ENCODE data around the gene ANO4. TPM values are rescaled to one million over a fixed set of nuclear protein-coding genes. Genes with fewer than 3 reads are reported as not detected.

Gene ANO4
- total RNA-seq, 1 experiment from 2014 or later: 5.7 TPM

DNA sequence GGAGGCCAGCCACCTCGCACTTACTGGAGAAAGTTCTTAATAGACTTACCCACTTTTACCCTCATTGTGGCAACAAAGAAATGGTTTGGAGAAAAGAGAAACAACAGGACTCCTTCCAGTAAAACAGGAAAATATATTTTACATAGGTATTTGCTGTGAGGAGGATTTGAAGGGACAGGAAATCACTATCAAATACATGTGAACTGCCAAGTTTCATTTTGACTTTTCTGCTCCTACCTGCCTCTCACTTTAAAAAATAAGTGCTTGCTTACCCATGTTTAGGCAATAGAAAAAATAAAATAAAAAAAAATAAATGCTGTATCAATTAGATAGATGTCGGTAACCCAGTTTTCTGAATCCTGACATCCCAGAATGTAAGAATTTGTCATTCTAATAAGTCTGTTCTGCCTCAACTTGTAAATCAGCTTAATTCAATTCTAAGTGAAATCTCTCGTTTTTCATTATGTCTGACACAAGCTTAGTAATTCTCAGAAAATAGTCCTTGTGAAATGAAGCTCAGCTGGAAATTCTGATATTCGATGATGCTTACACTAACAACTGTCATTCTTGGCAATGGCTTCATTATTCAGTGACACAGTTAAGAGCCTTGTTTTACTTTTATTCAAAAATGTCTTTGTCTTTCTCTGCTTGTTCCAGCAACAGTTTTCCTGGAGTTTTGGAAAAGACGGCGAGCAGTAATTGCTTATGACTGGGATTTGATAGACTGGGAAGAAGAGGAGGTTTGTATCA is 284.1 kb downstream of the ANO4 start:
- Mint-ChIP-seq H3K36me3 (ENCODE audit: insufficient read depth in 1 of 3, low read depth in 3 of 3) (no peaks in the 10 kb centered on the region), H3K9me3 (no peaks in the 10 kb centered on the region), H3K27ac (no peak overlapping the region; a peak in 1 of 7 replicates), H3K27me3 (ENCODE audit: low read depth) (no peaks in the 10 kb centered on the region), H3K4me1 (peaks cover 7 to 18% of the 10 kb centered on the region in 2 experiments; a peak in 3 of 4 replicates), H3K4me3 (no peak overlapping the region)
- H3K4me1 ChIP-seq (ENCODE audit: insufficient read depth, low read length): no peaks in the 10 kb centered on the region; the same call in 1 of the 2 replicates
- no peak overlapping the region for H2BK120ac ChIP-seq (ENCODE audit: low read depth, low read length, poor library complexity, severe bottlenecking)
- no peaks in the 10 kb centered on the region for H4K20me1 ChIP-seq (ENCODE audit: control insufficient read depth, insufficient read depth, insufficient read length)
- no peak overlapping the region for H3K9ac ChIP-seq (ENCODE audit: extremely low read depth, insufficient read length, low read length)
- no peaks in the 10 kb centered on the region for H3K23me2 ChIP-seq (ENCODE audit: insufficient read length, low read depth, low read length, poor library complexity, severe bottlenecking)
- H2BK12ac ChIP-seq (ENCODE audit: insufficient read length, low read depth, low read length): no peak overlapping the region
- H2AFZ ChIP-seq (ENCODE audit: low read length): no peak overlapping the region
- no peak overlapping the region for H4K5ac ChIP-seq (ENCODE audit: insufficient read length, low read depth, low read length)
- no peak overlapping the region for H2BK5ac ChIP-seq (ENCODE audit: insufficient read length, low read length)
- H4K8ac ChIP-seq (replicated peaks; ENCODE audit: insufficient read length, low read depth, low read length): no peak overlapping the region
- TF ChIP-seq, protein P1, sequence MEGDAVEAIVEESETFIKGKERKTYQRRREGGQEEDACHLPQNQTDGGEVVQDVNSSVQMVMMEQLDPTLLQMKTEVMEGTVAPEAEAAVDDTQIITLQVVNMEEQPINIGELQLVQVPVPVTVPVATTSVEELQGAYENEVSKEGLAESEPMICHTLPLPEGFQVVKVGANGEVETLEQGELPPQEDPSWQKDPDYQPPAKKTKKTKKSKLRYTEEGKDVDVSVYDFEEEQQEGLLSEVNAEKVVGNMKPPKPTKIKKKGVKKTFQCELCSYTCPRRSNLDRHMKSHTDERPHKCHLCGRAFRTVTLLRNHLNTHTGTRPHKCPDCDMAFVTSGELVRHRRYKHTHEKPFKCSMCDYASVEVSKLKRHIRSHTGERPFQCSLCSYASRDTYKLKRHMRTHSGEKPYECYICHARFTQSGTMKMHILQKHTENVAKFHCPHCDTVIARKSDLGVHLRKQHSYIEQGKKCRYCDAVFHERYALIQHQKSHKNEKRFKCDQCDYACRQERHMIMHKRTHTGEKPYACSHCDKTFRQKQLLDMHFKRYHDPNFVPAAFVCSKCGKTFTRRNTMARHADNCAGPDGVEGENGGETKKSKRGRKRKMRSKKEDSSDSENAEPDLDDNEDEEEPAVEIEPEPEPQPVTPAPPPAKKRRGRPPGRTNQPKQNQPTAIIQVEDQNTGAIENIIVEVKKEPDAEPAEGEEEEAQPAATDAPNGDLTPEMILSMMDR (conservative IDR thresholded peaks at IDR 0.05): no peak
- H3K4ac ChIP-seq (ENCODE audit: low read depth, low read length): no peak overlapping the region
- H3T11ph ChIP-seq (ENCODE audit: low read length): no peak overlapping the region
- no peak overlapping the region for H3K56ac ChIP-seq (ENCODE audit: insufficient read length, low read depth, low read length)
- no peak overlapping the region for H3K23ac ChIP-seq (ENCODE audit: insufficient read length, low read depth, low read length)
- H3K27ac ChIP-seq (ENCODE audit: insufficient read length, low read depth, low read length): no peak overlapping the region
- no CpG with 5 or more reads among the region's 6 CpGs for WGBS (ENCODE audit: extremely low coverage, insufficient read length, low lambda C conversion rate)
- H3K27me3 ChIP-seq (ENCODE audit: insufficient read depth, low read length): no peaks in the 10 kb centered on the region
- no peak overlapping the region for H2AK5ac ChIP-seq (ENCODE audit: insufficient read length, low read length)
- no peak for DNase-seq
- H4K91ac ChIP-seq (ENCODE audit: insufficient read length, low read depth, low read length): no peak overlapping the region
- no peaks in the 10 kb centered on the region for H3K79me2 ChIP-seq (ENCODE audit: insufficient read depth, low read length)
- no peak overlapping the region for H2BK15ac ChIP-seq (ENCODE audit: low read depth, low read length)
- H3K4me2 ChIP-seq (ENCODE audit: insufficient read depth, insufficient read length, low read length): no peak overlapping the region
- H2BK20ac ChIP-seq (ENCODE audit: low read depth, low read length, poor library complexity, severe bottlenecking): no peak overlapping the region
- no peaks in the 10 kb centered on the region for H3K79me1 ChIP-seq (ENCODE audit: insufficient read depth, low read depth, low read length, poor library complexity, severe bottlenecking)
- H3K18ac ChIP-seq (ENCODE audit: insufficient read length, low read depth, low read length): no peak overlapping the region
- no peaks in the 10 kb centered on the region for H3K9me3 ChIP-seq (ENCODE audit: control insufficient read depth, low read depth, low read length)
- H3K14ac ChIP-seq (ENCODE audit: insufficient read depth, low read length): no peak overlapping the region
